H9 (cell line): ENCODE measurements around the gene LMAN1. TPM values are rescaled to one million over a fixed set of nuclear protein-coding genes. Genes with fewer than 3 reads are reported as not detected.

Experiments
- DNase-seq: peaks from one replicate; pipeline ENCODE4 v3.0.0-alpha.2; 2017
- H2AFZ ChIP-seq: one replicate; pipeline ENCODE4 v1.6.1; 2013; ENCODE audit warnings: mild to moderate bottlenecking, low read length, control low read depth, moderate library complexity
- H2AK5ac ChIP-seq: 2 replicates; pipeline ENCODE4 v1.6.1; 2013; ENCODE audit warnings: low read length, control low read depth, mixed read lengths; ENCODE audit not compliant: insufficient read length
- H2BK120ac ChIP-seq: one replicate; pipeline ENCODE4 v1.6.1; 2013; ENCODE audit warnings: low read depth, mild to moderate bottlenecking, low read length, control low read depth, inconsistent platforms; ENCODE audit not compliant: poor library complexity, severe bottlenecking
- H2BK12ac ChIP-seq: 2 replicates; pipeline ENCODE4 v1.6.1; 2013; ENCODE audit warnings: low read length, control low read depth, mixed read lengths, low read depth; ENCODE audit not compliant: insufficient read length
- H2BK15ac ChIP-seq: 2 replicates; pipeline ENCODE4 v1.6.1; 2013; ENCODE audit warnings: low read depth, low read length, control low read depth
- H2BK20ac ChIP-seq: one replicate; pipeline ENCODE4 v1.6.1; 2013; ENCODE audit warnings: low read depth, mild to moderate bottlenecking, low read length, control low read depth, inconsistent platforms; ENCODE audit not compliant: poor library complexity, severe bottlenecking
- H2BK5ac ChIP-seq: 2 replicates; pipeline ENCODE4 v1.6.1; 2013; ENCODE audit warnings: low read length, control low read depth, mixed read lengths; ENCODE audit not compliant: insufficient read length
- H3K14ac ChIP-seq: 2 replicates; pipeline ENCODE4 v1.6.1; 2013; ENCODE audit warnings: low read length, control low read depth; ENCODE audit not compliant: insufficient read depth
- H3K18ac ChIP-seq: 2 replicates; pipeline ENCODE4 v1.6.1; 2013; ENCODE audit warnings: low read depth, mild to moderate bottlenecking, mixed read lengths, low read length, control low read depth; ENCODE audit not compliant: insufficient read length
- H3K23ac ChIP-seq: 2 replicates; pipeline ENCODE4 v1.6.1; 2013; ENCODE audit warnings: low read length, control low read depth, mixed read lengths, low read depth; ENCODE audit not compliant: insufficient read length
- H3K23me2 ChIP-seq: 2 replicates; pipeline ENCODE4 v1.6.1; 2013; ENCODE audit warnings: low read depth, mild to moderate bottlenecking, mixed read lengths, low read length, control low read depth; ENCODE audit not compliant: insufficient read length, poor library complexity, severe bottlenecking
- H3K27ac ChIP-seq: 2 replicates; pipeline ENCODE4 v1.5.1; 2013; ENCODE audit warnings: low read length, control low read depth, mixed read lengths, low read depth; ENCODE audit not compliant: insufficient read length
- H3K27me3 ChIP-seq: 2 replicates; pipeline ENCODE4 v1.6.1; 2013; ENCODE audit warnings: low read length, control low read depth, inconsistent platforms; ENCODE audit not compliant: insufficient read depth
- H3K4ac ChIP-seq: 2 replicates; pipeline ENCODE4 v1.6.1; 2013; ENCODE audit warnings: low read depth, mild to moderate bottlenecking, control low read depth, inconsistent platforms, low read length, moderate library complexity
- H3K4me1 ChIP-seq: 2 replicates; pipeline ENCODE4 v1.6.1; 2013; ENCODE audit warnings: low read length, control low read depth, inconsistent platforms; ENCODE audit not compliant: insufficient read depth
- H3K4me2 ChIP-seq: 2 replicates; pipeline ENCODE4 v1.6.1; 2013; ENCODE audit warnings: low read length, control low read depth, mixed read lengths; ENCODE audit not compliant: insufficient read length, insufficient read depth
- H3K56ac ChIP-seq: 2 replicates; pipeline ENCODE4 v1.6.1; 2013; ENCODE audit warnings: low read depth, mild to moderate bottlenecking, mixed read lengths, low read length, control low read depth; ENCODE audit not compliant: insufficient read length
- H3K79me1 ChIP-seq: 2 replicates; pipeline ENCODE4 v1.6.1; 2013; ENCODE audit warnings: low read depth, mild to moderate bottlenecking, moderate library complexity, low read length, control low read depth, inconsistent platforms; ENCODE audit not compliant: insufficient read depth, poor library complexity, severe bottlenecking
- H3K79me2 ChIP-seq: 2 replicates; pipeline ENCODE4 v1.6.1; 2013; ENCODE audit warnings: low read length, control low read depth, inconsistent platforms; ENCODE audit not compliant: insufficient read depth
- H3K9ac ChIP-seq: 2 replicates; pipeline ENCODE4 v1.6.1; 2013; ENCODE audit warnings: low read length, control low read depth, mixed read lengths; ENCODE audit not compliant: insufficient read length; ENCODE audit errors: extremely low read depth
- H3K9me3 ChIP-seq: one replicate; pipeline ENCODE4 v1.6.1; 2013; ENCODE audit warnings: low read depth, low read length, inconsistent platforms; ENCODE audit not compliant: control insufficient read depth
- H3T11ph ChIP-seq: one replicate; pipeline ENCODE4 v1.6.1; 2013; ENCODE audit warnings: mild to moderate bottlenecking, low read length, control low read depth, inconsistent platforms
- H4K20me1 ChIP-seq: one replicate; pipeline ENCODE4 v1.6.1; 2013; ENCODE audit not compliant: control insufficient read depth, insufficient read length, insufficient read depth
- H4K5ac ChIP-seq: 2 replicates; pipeline ENCODE4 v1.6.1; 2013; ENCODE audit warnings: low read depth, mild to moderate bottlenecking, mixed read lengths, low read length, control low read depth; ENCODE audit not compliant: insufficient read length
- H4K8ac ChIP-seq: replicated peaks from 2 replicates; pipeline ENCODE4 v1.6.1; 2013; ENCODE audit warnings: low read length, control low read depth, mixed read lengths, low read depth; ENCODE audit not compliant: insufficient read length
- H4K91ac ChIP-seq: 2 replicates; pipeline ENCODE4 v1.6.1; 2013; ENCODE audit warnings: low read depth, mild to moderate bottlenecking, moderate library complexity, mixed read lengths, low read length, control low read depth; ENCODE audit not compliant: insufficient read length
- H3K27ac Mint-ChIP-seq, 3 experiments: 2 replicates in 2 of 3; 3 replicates in 1 of 3; pipeline ENCODE4 v1.8.0; 2020 to 2021; ENCODE audit warnings: mixed read lengths in 3 of 3, mild to moderate bottlenecking in 1 of 3, moderate library complexity in 1 of 3
- H3K27me3 Mint-ChIP-seq: 2 replicates; pipeline ENCODE4 v1.8.0; 2021; ENCODE audit warnings: low read depth, mild to moderate bottlenecking, moderate library complexity, mixed read lengths
- H3K36me3 Mint-ChIP-seq, 3 experiments: 2 replicates in 2 of 3; 3 replicates in 1 of 3; pipeline ENCODE4 v1.8.0; 2020 to 2021; ENCODE audit warnings: low read depth in 3 of 3, mixed read lengths in 3 of 3; ENCODE audit not compliant: insufficient read depth in 1 of 3
- H3K4me1 Mint-ChIP-seq, 2 experiments: 2 replicates each; pipeline ENCODE4 v1.8.0; 2020; ENCODE audit warnings: mixed read lengths in 2 of 2
- H3K4me3 Mint-ChIP-seq, 2 experiments: 2 replicates in 1 of 2; 3 replicates in 1 of 2; pipeline ENCODE4 v1.8.0; 2020 to 2021; ENCODE audit warnings: mild to moderate bottlenecking in 2 of 2, mixed read lengths in 2 of 2, moderate library complexity in 1 of 2
- H3K9me3 Mint-ChIP-seq, 2 experiments: 2 replicates in 1 of 2; 3 replicates in 1 of 2; pipeline ENCODE4 v1.8.0; 2020; ENCODE audit warnings: mild to moderate bottlenecking in 2 of 2, mixed read lengths in 2 of 2, moderate library complexity in 1 of 2
- WGBS: extraction: QIAGEN DNeasy Blood & Tissue Kit; methylation state at CpG from one replicate; pipeline ENCODE4 v1.1.7; 2013; ENCODE audit warnings: missing lambda C conversion rate, low lambda C conversion rate, mixed read lengths; ENCODE audit not compliant: insufficient read length; ENCODE audit errors: extremely low coverage; 5-methylcytosine and 5-hydroxymethylcytosine counted together
- total RNA-seq: library from RNA; stranded (reverse); gene quantifications from 2 replicates; pipeline ENCODE4 v1.2.1, GENCODE V29; 2021
- TF ChIP-seq, protein P1 (sequence below): fragments of 200-600 bp; sonication (generic); conservative IDR thresholded peaks from 3 replicates; pipeline ENCODE4 v1.8.0; 2021; ENCODE audit warnings: antibody characterized with exemption, mild to moderate bottlenecking

LMAN1 gene
- total RNA-seq, 1 experiment from 2014 or later, result 63.6 TPM

DNA sequence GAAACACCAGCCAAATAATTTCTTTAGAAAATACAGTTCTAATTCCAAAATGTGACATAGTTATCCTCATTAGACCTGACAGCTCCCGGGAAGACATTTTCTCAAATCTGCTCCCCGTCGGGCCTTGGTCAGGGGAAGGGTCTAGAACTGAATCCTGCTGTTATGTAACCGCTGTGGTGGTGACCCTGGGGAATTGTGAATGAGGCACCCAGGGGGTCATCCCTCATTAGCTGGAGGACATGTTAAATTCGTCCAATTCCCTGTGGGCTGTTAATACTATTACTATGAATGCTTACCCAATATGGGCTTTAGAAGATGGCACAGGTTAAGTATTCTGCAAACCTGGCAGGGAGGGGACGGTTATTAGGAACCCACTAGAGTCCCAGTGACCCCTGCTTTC lies 52.4 kb downstream of the LMAN1 start:
- H3K56ac ChIP-seq, result no peak overlapping the region
- H2AFZ ChIP-seq, result no peak overlapping the region
- H3K14ac ChIP-seq, result no peak overlapping the region
- no peak overlapping the region for H3K4ac ChIP-seq
- no peak overlapping the region for H2AK5ac ChIP-seq
- Mint-ChIP-seq H3K4me3 (no peak overlapping the region), H3K9me3 (no peaks in the 10 kb centered on the region), H3K27ac (no peak overlapping the region), H3K36me3 (no peaks in the 10 kb centered on the region), H3K4me1 (peaks cover 0 to 3% of the 10 kb centered on the region in 2 experiments; a peak in 1 of 4 replicates), H3K27me3 (peaks cover 75% of the 10 kb centered on the region)
- no CpG with 5 or more reads among the region's 6 CpGs for WGBS
- no peaks in the 10 kb centered on the region for H3K79me2 ChIP-seq
- no peaks in the 10 kb centered on the region for H3K9me3 ChIP-seq
- no peaks in the 10 kb centered on the region for H3K79me1 ChIP-seq
- TF ChIP-seq, protein P1, sequence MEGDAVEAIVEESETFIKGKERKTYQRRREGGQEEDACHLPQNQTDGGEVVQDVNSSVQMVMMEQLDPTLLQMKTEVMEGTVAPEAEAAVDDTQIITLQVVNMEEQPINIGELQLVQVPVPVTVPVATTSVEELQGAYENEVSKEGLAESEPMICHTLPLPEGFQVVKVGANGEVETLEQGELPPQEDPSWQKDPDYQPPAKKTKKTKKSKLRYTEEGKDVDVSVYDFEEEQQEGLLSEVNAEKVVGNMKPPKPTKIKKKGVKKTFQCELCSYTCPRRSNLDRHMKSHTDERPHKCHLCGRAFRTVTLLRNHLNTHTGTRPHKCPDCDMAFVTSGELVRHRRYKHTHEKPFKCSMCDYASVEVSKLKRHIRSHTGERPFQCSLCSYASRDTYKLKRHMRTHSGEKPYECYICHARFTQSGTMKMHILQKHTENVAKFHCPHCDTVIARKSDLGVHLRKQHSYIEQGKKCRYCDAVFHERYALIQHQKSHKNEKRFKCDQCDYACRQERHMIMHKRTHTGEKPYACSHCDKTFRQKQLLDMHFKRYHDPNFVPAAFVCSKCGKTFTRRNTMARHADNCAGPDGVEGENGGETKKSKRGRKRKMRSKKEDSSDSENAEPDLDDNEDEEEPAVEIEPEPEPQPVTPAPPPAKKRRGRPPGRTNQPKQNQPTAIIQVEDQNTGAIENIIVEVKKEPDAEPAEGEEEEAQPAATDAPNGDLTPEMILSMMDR, result no peak
- H3K23me2 ChIP-seq, result no peaks in the 10 kb centered on the region
- H3K9ac ChIP-seq, result no peak overlapping the region
- H3K27ac ChIP-seq, result no peak overlapping the region
- no peaks in the 10 kb centered on the region for H3K4me1 ChIP-seq
- no peak overlapping the region for H2BK15ac ChIP-seq
- H3K27me3 ChIP-seq, result no peaks in the 10 kb centered on the region
- H2BK12ac ChIP-seq, result no peak overlapping the region
- no peak overlapping the region for H2BK120ac ChIP-seq
- H4K91ac ChIP-seq, result no peak overlapping the region
- no peak overlapping the region for H3T11ph ChIP-seq
- no peak for DNase-seq
- no peak overlapping the region for H2BK20ac ChIP-seq
- no peak overlapping the region for H4K5ac ChIP-seq
- no peak overlapping the region for H2BK5ac ChIP-seq
- H4K20me1 ChIP-seq, result no peaks in the 10 kb centered on the region
- no peak overlapping the region for H3K18ac ChIP-seq
- H3K23ac ChIP-seq, result no peak overlapping the region
- H4K8ac ChIP-seq, result no peak overlapping the region
- H3K4me2 ChIP-seq, result no peak overlapping the region
